Mesendoderm (in vitro differentiated cells): ENCODE measurements around the gene STEAP4.

Experiments
- DNase-seq: peaks from one replicate; pipeline ENCODE4 v3.0.0; 2013
- H2AK5ac ChIP-seq: 2 replicates; pipeline ENCODE4 v1.6.1; 2013; ENCODE audit warnings: low read length, inconsistent platforms
- H2BK120ac ChIP-seq: 2 replicates; pipeline ENCODE4 v1.6.1; 2013; ENCODE audit warnings: low read depth, mild to moderate bottlenecking, low read length, moderate library complexity, mixed read lengths
- H2BK15ac ChIP-seq: replicated peaks from 2 replicates; pipeline ENCODE4 v1.6.1; 2013; ENCODE audit warnings: low read depth, mild to moderate bottlenecking, moderate library complexity
- H2BK5ac ChIP-seq: 2 replicates; pipeline ENCODE4 v1.6.1; 2013; ENCODE audit warnings: low read length, inconsistent platforms
- H3K18ac ChIP-seq: 2 replicates; pipeline ENCODE4 v1.6.1; 2013; ENCODE audit warnings: mild to moderate bottlenecking, low read length, mixed read lengths
- H3K23ac ChIP-seq: one replicate; pipeline ENCODE4 v1.6.1; 2013; ENCODE audit warnings: low read length
- H3K27ac ChIP-seq: 2 replicates; pipeline ENCODE4 v1.5.1; 2013; ENCODE audit warnings: low read depth, mild to moderate bottlenecking, inconsistent platforms, low read length, moderate library complexity
- H3K27me3 ChIP-seq: 2 replicates; pipeline ENCODE4 v1.6.1; 2013; ENCODE audit warnings: low read length, control low read depth, mild to moderate bottlenecking, inconsistent platforms; ENCODE audit not compliant: insufficient read depth, poor library complexity
- H3K36me3 ChIP-seq: 2 replicates; pipeline ENCODE4 v1.6.1; 2013; ENCODE audit warnings: low read length, inconsistent platforms; ENCODE audit not compliant: control insufficient read depth, insufficient read depth
- H3K4ac ChIP-seq: one replicate; pipeline ENCODE4 v1.6.1; 2013; ENCODE audit warnings: low read depth, mild to moderate bottlenecking, low read length, moderate library complexity
- H3K4me1 ChIP-seq: 2 replicates; pipeline ENCODE4 v1.6.1; 2013; ENCODE audit warnings: low read depth, low read length, inconsistent platforms; ENCODE audit not compliant: control insufficient read depth
- H3K4me2 ChIP-seq: 2 replicates; pipeline ENCODE4 v1.6.1; 2013; ENCODE audit warnings: low read length
- H3K4me3 ChIP-seq: 2 replicates; pipeline ENCODE4 v1.5.1; 2013; ENCODE audit warnings: mild to moderate bottlenecking, low read length
- H3K56ac ChIP-seq: one replicate; pipeline ENCODE4 v1.6.1; 2013; ENCODE audit warnings: low read length
- H3K79me1 ChIP-seq: 2 replicates; pipeline ENCODE4 v1.6.1; 2013; ENCODE audit warnings: low read length, inconsistent platforms
- H3K79me2 ChIP-seq: 2 replicates; pipeline ENCODE4 v1.6.1; 2013; ENCODE audit warnings: mild to moderate bottlenecking, low read length; ENCODE audit not compliant: control insufficient read depth, insufficient read depth
- H3K9ac ChIP-seq: 2 replicates; pipeline ENCODE4 v1.6.1; 2013; ENCODE audit warnings: low read length, inconsistent platforms
- H4K5ac ChIP-seq: one replicate; pipeline ENCODE4 v1.6.1; 2013; ENCODE audit warnings: low read length
- H4K8ac ChIP-seq: one replicate; pipeline ENCODE4 v1.6.1; 2013; ENCODE audit warnings: low read depth, mild to moderate bottlenecking, control low read depth, low read length, moderate library complexity
- WGBS: extraction: QIAGEN DNeasy Blood & Tissue Kit; methylation state at CpG from one replicate; pipeline ENCODE4 v1.1.7; 2013; ENCODE audit warnings: low lambda C conversion rate, missing lambda C conversion rate; ENCODE audit not compliant: insufficient coverage; ENCODE audit errors: extremely low coverage; 5-methylcytosine and 5-hydroxymethylcytosine counted together

The STEAP4 gene

DNA sequence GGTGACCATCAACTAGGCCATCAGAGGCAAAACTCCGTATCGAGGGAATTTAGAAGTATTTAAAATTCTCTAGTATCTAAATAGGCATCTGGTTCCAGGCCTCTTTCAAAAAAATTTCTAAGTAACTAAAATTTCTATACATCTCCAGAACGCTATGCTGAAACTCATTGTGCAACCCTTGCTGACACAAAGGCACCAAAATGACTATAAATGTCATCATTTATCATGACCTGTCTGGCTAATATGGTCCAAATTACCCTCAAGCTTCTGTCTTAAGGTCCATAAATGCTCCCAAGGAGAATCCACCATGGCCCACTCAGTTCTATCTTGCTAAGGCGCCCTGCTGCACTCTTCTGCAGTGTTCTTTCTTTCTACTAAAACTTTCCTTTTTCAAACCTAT, 16.2 kb downstream of the STEAP4 start:
- Histone ChIP-seq H2BK5ac (no peak overlapping the region), H3K4me2 (no peak overlapping the region), H3K9ac (no peak overlapping the region), H4K5ac (no peak overlapping the region), H2BK120ac (no peak overlapping the region), H3K23ac (no peak overlapping the region), H3K79me2 (no peaks in the 10 kb centered on the region), H3K56ac (no peak overlapping the region), H3K18ac (no peak overlapping the region), H3K4ac (no peak overlapping the region), H3K27me3 (no peaks in the 10 kb centered on the region), H2AK5ac (no peak overlapping the region), H3K79me1 (no peaks in the 10 kb centered on the region), H3K4me1 (no peaks in the 10 kb centered on the region), H2BK15ac (no peak overlapping the region), H3K4me3 (no peak overlapping the region), H3K27ac (no peak overlapping the region), H3K36me3 (no peaks in the 10 kb centered on the region), H4K8ac (no peak overlapping the region)
- no CpG with 5 or more reads among the region's 4 CpGs for WGBS
- no peak for DNase-seq

DNA sequence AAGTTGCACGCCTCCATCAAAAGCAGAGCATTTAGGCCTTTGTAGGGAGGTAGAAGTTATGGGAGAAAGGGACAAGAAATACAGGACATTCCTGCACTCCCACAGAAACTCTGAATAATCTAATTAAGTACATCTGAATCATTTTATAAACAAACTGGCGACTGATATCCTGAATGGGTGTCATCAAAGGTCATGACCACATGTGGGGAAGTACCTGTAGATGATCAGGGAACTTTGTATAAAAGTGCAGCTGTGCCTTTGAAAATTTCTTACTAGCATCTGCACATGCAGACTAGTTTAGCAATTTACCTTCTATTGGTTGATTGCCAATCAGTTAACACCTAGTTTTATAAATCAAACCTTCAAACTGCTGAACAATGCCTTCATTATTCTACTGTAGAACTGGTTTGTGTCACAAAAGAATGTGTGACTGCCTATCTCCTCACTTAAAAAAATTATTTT, 17.1 kb downstream of the STEAP4 start:
- no peaks in the 10 kb centered on the region for H3K4me1 ChIP-seq
- H3K27me3 ChIP-seq, result no peaks in the 10 kb centered on the region
- H3K23ac ChIP-seq, result no peak overlapping the region
- H3K79me1 ChIP-seq, result no peaks in the 10 kb centered on the region
- no peak overlapping the region for H3K56ac ChIP-seq
- WGBS, result no CpG with 5 or more reads among the region's 2 CpGs
- H3K36me3 ChIP-seq, result no peaks in the 10 kb centered on the region
- no peak for DNase-seq
- no peak overlapping the region for H3K4me2 ChIP-seq
- H4K5ac ChIP-seq, result no peak overlapping the region
- H2AK5ac ChIP-seq, result no peak overlapping the region
- H2BK15ac ChIP-seq, result no peak overlapping the region
- H3K4me3 ChIP-seq, result no peak overlapping the region
- no peak overlapping the region for H3K9ac ChIP-seq
- H3K4ac ChIP-seq, result no peak overlapping the region
- H4K8ac ChIP-seq, result no peak overlapping the region
- H3K18ac ChIP-seq, result no peak overlapping the region
- H3K79me2 ChIP-seq, result no peaks in the 10 kb centered on the region
- H2BK120ac ChIP-seq, result no peak overlapping the region
- H3K27ac ChIP-seq, result no peak overlapping the region
- H2BK5ac ChIP-seq, result no peak overlapping the region

GRCh38 chr7:88281749-88282148, 24.9 kb downstream of the STEAP4 start:
- no peak overlapping the region for H2AK5ac ChIP-seq
- H3K4ac ChIP-seq, result no peak overlapping the region
- no peak overlapping the region for H3K23ac ChIP-seq
- no peak overlapping the region for H3K4me2 ChIP-seq
- no peaks in the 10 kb centered on the region for H3K36me3 ChIP-seq
- no peaks in the 10 kb centered on the region for H3K4me1 ChIP-seq
- no CpG with 5 or more reads among the region's 2 CpGs for WGBS
- no peak overlapping the region for H4K5ac ChIP-seq
- H2BK5ac ChIP-seq, result no peak overlapping the region
- no peak for DNase-seq
- no peaks in the 10 kb centered on the region for H3K27me3 ChIP-seq
- no peak overlapping the region for H3K56ac ChIP-seq
- no peaks in the 10 kb centered on the region for H3K79me2 ChIP-seq
- H3K18ac ChIP-seq, result no peak overlapping the region
- no peaks in the 10 kb centered on the region for H3K79me1 ChIP-seq
- no peak overlapping the region for H3K27ac ChIP-seq
- H3K9ac ChIP-seq, result no peak overlapping the region
- no peak overlapping the region for H2BK120ac ChIP-seq
- no peak overlapping the region for H3K4me3 ChIP-seq
- H2BK15ac ChIP-seq, result no peak overlapping the region
- H4K8ac ChIP-seq, result no peak overlapping the region

DNA sequence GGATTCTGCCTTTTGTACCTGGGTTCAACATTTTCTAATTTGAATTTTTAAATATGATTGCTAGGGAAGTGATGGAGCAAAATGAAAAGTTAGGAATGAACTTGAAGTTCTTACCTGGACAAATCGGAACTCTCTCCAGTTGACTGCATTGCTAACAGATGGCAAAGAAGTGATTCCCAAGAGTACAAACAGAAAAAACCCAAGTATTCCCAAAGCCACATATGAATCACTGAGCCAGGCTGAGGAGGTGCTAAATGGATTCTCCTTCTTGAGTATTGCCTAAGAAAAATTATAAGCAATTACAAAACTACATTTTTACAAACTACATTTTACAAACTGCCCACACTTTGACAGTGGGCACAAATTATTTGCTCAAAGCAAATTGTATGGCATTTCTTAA, 25.9 kb downstream of the STEAP4 start:
- Histone ChIP-seq H3K27me3 (no peaks in the 10 kb centered on the region), H3K79me1 (no peaks in the 10 kb centered on the region), H2BK15ac (no peak overlapping the region), H4K5ac (no peak overlapping the region), H2BK5ac (no peak overlapping the region), H3K4me2 (no peak overlapping the region), H3K4me1 (no peaks in the 10 kb centered on the region), H3K56ac (no peak overlapping the region), H3K4ac (no peak overlapping the region), H2AK5ac (no peak overlapping the region), H3K23ac (no peak overlapping the region), H3K79me2 (no peaks in the 10 kb centered on the region), H3K18ac (no peak overlapping the region), H3K36me3 (no peaks in the 10 kb centered on the region), H3K9ac (no peak overlapping the region), H4K8ac (no peak overlapping the region), H2BK120ac (no peak overlapping the region), H3K4me3 (no peak overlapping the region), H3K27ac (no peak overlapping the region)
- DNase-seq, result no peak
- WGBS, result no CpG with 5 or more reads among the region's 1 CpG

- Histone ChIP-seq H3K4me3 (no peak overlapping the region), H3K23ac (no peak overlapping the region), H2AK5ac (no peak overlapping the region), H2BK5ac (no peak overlapping the region), H3K56ac (no peak overlapping the region), H3K79me1 (no peaks in the 10 kb centered on the region), H3K4ac (no peak overlapping the region), H3K27ac (no peak overlapping the region), H3K4me1 (no peaks in the 10 kb centered on the region), H3K9ac (no peak overlapping the region), H3K18ac (no peak overlapping the region), H4K8ac (no peak overlapping the region), H2BK120ac (no peak overlapping the region), H3K36me3 (no peaks in the 10 kb centered on the region), H4K5ac (no peak overlapping the region), H3K4me2 (no peak overlapping the region), H3K27me3 (no peaks in the 10 kb centered on the region), H3K79me2 (no peaks in the 10 kb centered on the region), H2BK15ac (no peak overlapping the region)
- WGBS, result no CpG with 5 or more reads among the region's 3 CpGs
- DNase-seq, result no peak
These were observed 27.4 kb downstream of the STEAP4 start for GRCh38 chr7:88279323-88279722.

DNA sequence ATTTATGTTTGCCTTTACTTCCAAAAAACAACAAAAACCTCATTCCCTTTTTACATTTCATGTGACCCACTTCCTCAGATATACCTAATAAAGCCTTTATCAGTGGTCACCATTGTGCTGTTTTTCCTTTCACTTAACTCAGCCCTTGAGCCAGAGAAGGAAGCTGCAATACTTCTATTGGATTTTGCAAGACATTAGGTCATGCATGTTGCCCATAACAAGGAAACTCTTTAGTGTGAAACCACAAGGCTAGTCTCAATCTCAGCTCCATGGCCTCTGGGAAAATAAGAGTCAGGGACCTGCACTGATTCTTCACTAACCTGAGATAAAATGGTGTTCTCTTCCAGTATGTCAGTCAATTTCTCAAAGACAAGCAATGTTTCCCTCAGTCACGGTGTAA, 27.8 kb downstream of the STEAP4 start:
- no CpG with 5 or more reads among the region's 1 CpG for WGBS

More for the DNA sequence above, 27.8 kb downstream of the STEAP4 start:
- Histone ChIP-seq H3K79me2 (no peaks in the 10 kb centered on the region), H3K79me1 (no peaks in the 10 kb centered on the region), H3K4ac (no peak overlapping the region), H2AK5ac (no peak overlapping the region), H3K27me3 (no peaks in the 10 kb centered on the region), H3K4me3 (no peak overlapping the region), H2BK5ac (no peak overlapping the region), H2BK15ac (no peak overlapping the region), H3K56ac (no peak overlapping the region), H3K4me2 (no peak overlapping the region), H3K18ac (no peak overlapping the region), H4K5ac (no peak overlapping the region), H3K4me1 (no peaks in the 10 kb centered on the region), H3K9ac (no peak overlapping the region), H3K23ac (no peak overlapping the region), H2BK120ac (no peak overlapping the region), H3K36me3 (no peaks in the 10 kb centered on the region), H4K8ac (no peak overlapping the region), H3K27ac (no peak overlapping the region)
- DNase-seq, result no peak
